Measurements from ENCODE around the gene INO80E.

The INO80E gene

GRCh38 chr16:29986931-29987330 lies 9.1 kb upstream of the INO80E start:
- Histone ChIP-seq H3F3A (ENCODE audit: low read depth) (0 out of 2 replicates have a peak, but pooled peaks cover 3% of the 10 kb centered on the region), H3K79me2 (ENCODE audit: insufficient read depth, low read length) (no peaks in the 10 kb centered on the region), H3K4me1 (ENCODE audit: insufficient read depth, low read length, poor library complexity, severe bottlenecking) (no peaks in the 10 kb centered on the region), H3K4me3 (ENCODE audit: low read length, poor library complexity, severe bottlenecking) (no peak overlapping the region), H3K9me2 (replicated peaks; ENCODE audit: low read depth, low read length) (no peaks in the 10 kb centered on the region), H4K20me1 (ENCODE audit: insufficient read depth, low read length, poor library complexity, severe bottlenecking) (no peaks in the 10 kb centered on the region), H3K27me3 (ENCODE audit: insufficient read depth, low read length, poor library complexity, severe bottlenecking) (no peaks in the 10 kb centered on the region), H3K9ac (ENCODE audit: low read depth, low read length, poor library complexity, severe bottlenecking) (no peak overlapping the region), H3K4me2 (ENCODE audit: low read depth, low read length, poor library complexity, severe bottlenecking) (no peak overlapping the region), H3K36me3 (ENCODE audit: insufficient read depth, low read length) (peaks cover 86% of the 10 kb centered on the region; the same call in 1 of the 2 replicates), H2AFZ (ENCODE audit: low read length) (no peak overlapping the region), H3K9me3 (ENCODE audit: insufficient read depth, low read depth, low read length) (no peaks in the 10 kb centered on the region)
- TF ChIP-seq CTCF (conservative IDR thresholded peaks at IDR 0.05; ENCODE audit: low read length), result no peak
- TF ChIP-seq EZH2phosphoT487 (IDR thresholded peaks at IDR 0.05; ENCODE audit: borderline replicate concordance), result no peak

DNA sequence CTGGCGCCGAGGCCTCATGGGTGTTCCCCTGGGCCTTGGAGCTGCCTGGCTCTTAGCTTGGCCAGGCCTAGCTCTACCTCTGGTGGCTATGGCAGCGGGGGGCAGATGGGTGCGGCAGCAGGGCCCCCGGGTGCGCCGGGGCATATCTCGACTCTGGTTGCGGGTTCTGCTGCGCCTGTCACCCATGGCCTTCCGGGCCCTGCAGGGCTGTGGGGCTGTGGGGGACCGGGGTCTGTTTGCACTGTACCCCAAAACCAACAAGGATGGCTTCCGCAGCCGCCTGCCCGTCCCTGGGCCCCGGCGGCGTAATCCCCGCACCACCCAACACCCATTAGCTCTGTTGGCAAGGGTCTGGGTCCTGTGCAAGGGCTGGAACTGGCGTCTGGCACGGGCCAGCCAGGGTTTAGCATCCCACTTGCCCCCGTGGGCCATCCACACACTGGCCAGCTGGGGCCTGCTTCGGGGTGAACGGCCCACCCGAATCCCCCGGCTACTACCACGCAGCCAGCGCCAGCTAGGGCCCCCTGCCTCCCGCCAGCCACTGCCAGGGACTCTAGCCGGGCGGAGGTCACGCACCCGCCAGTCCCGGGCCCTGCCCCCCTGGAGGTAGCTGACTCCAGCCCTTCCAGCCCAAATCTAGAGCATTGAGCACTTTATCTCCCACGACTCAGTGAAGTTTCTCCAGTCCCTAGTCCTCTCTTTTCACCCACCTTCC lies 8.5 kb upstream of the INO80E start:
- H3K9me3 ChIP-seq (ENCODE audit: insufficient read depth, low read depth, low read length), result no peaks in the 10 kb centered on the region
- H2AFZ ChIP-seq (ENCODE audit: low read length), result no peak overlapping the region
- no peak for TF ChIP-seq EZH2phosphoT487 (IDR thresholded peaks at IDR 0.05; ENCODE audit: borderline replicate concordance)
- no peak for TF ChIP-seq CTCF (conservative IDR thresholded peaks at IDR 0.05; ENCODE audit: low read length)
- peaks cover 83% of the 10 kb centered on the region; the same call in 1 of the 2 replicates for H3K36me3 ChIP-seq (ENCODE audit: insufficient read depth, low read length)
- no peaks in the 10 kb centered on the region for H3K4me1 ChIP-seq (ENCODE audit: insufficient read depth, low read length, poor library complexity, severe bottlenecking)
- no peak overlapping the region for H3K4me3 ChIP-seq (ENCODE audit: low read length, poor library complexity, severe bottlenecking)
- no peak overlapping the region for H3K9ac ChIP-seq (ENCODE audit: low read depth, low read length, poor library complexity, severe bottlenecking)
- no peak overlapping the region for H3K4me2 ChIP-seq (ENCODE audit: low read depth, low read length, poor library complexity, severe bottlenecking)
- H3K9me2 ChIP-seq (replicated peaks; ENCODE audit: low read depth, low read length), result no peaks in the 10 kb centered on the region
- no peaks in the 10 kb centered on the region for H4K20me1 ChIP-seq (ENCODE audit: insufficient read depth, low read length, poor library complexity, severe bottlenecking)
- H3K27me3 ChIP-seq (ENCODE audit: insufficient read depth, low read length, poor library complexity, severe bottlenecking), result no peaks in the 10 kb centered on the region
- no peaks in the 10 kb centered on the region for H3K79me2 ChIP-seq (ENCODE audit: insufficient read depth, low read length)
- 0 out of 2 replicates have a peak, but pooled peaks cover 3% of the 10 kb centered on the region for H3F3A ChIP-seq (ENCODE audit: low read depth)

DNA sequence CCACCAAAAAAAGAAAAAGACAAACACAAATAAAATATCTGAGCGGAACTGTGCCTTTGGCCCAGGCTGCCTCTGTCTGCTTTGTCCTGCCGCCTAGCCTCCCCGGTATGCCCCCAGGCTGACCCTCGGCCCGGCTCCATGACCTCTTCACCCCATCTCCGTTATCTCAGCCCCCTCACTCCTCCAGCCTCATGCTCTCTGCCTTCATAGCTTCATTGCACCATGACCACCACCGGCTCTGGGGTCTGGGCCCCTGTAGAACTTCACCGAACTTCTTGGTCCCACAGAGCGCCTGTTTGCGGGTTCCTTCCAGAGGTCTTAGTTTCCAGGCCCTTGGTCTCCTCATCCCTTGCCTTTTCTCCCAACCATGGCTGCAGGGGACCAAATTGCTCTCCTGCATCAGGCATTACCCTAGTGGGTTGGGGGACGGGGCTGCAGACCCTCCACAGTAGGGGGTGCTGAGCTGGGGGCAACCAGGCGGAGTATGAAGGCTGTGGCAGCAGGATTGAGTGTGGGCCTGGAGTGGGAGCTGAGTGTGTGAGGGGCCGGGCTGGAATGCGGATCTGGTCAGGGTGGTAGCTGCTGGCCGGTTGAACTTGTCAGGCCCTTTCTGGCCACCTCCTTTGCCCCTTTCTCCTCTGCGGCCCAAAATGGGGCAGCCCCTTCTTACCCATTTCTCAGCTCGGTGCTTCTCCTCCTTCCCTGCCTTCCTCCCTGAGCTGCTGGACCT lies 7.5 kb upstream of the INO80E start:
- Histone ChIP-seq H2AFZ (ENCODE audit: low read length) (no peak overlapping the region), H3K9me2 (replicated peaks; ENCODE audit: low read depth, low read length) (no peaks in the 10 kb centered on the region), H3K9ac (ENCODE audit: low read depth, low read length, poor library complexity, severe bottlenecking) (no peak overlapping the region), H3K4me2 (ENCODE audit: low read depth, low read length, poor library complexity, severe bottlenecking) (no peak overlapping the region), H4K20me1 (ENCODE audit: insufficient read depth, low read length, poor library complexity, severe bottlenecking) (no peaks in the 10 kb centered on the region), H3K4me1 (ENCODE audit: insufficient read depth, low read length, poor library complexity, severe bottlenecking) (no peaks in the 10 kb centered on the region), H3K36me3 (ENCODE audit: insufficient read depth, low read length) (peaks cover 77% of the 10 kb centered on the region; the same call in 1 of the 2 replicates), H3K79me2 (ENCODE audit: insufficient read depth, low read length) (peaks cover under 1% of the 10 kb centered on the region; the same call in 1 of the 2 replicates), H3K4me3 (ENCODE audit: low read length, poor library complexity, severe bottlenecking) (no peak overlapping the region), H3K27me3 (ENCODE audit: insufficient read depth, low read length, poor library complexity, severe bottlenecking) (no peaks in the 10 kb centered on the region), H3K9me3 (ENCODE audit: insufficient read depth, low read depth, low read length) (no peaks in the 10 kb centered on the region), H3F3A (ENCODE audit: low read depth) (0 out of 2 replicates have a peak, but pooled peaks cover 3% of the 10 kb centered on the region)
- TF ChIP-seq EZH2phosphoT487 (IDR thresholded peaks at IDR 0.05; ENCODE audit: borderline replicate concordance) (no peak), CTCF (conservative IDR thresholded peaks at IDR 0.05; ENCODE audit: low read length) (no peak)

Data from Loucy (cell line).